Ovary (tissue), 9 donors: ENCODE data around the gene LRRC10B. TPM values are rescaled to one million over a fixed set of nuclear protein-coding genes. Genes with fewer than 3 reads are reported as not detected.

ENCODE experiments used
- DNase-seq, 5 donors: peaks; one replicate each; pipeline ENCODE4 v3.0.0-alpha.2; 2019 to 2020
- H3K27ac ChIP-seq, 2 donors: fragments of 200-600 bp; one replicate each; pipeline versions ENCODE4 v1.5.1 to v1.8.0; 2019 to 2022
- H3K27me3 ChIP-seq: fragments of 200-600 bp; one replicate; pipeline ENCODE4 v1.8.0; 2022
- H3K36me3 ChIP-seq: fragments of 200-600 bp; sonication (generic); one replicate; pipeline ENCODE4 v1.5.1; 2019
- H3K4me1 ChIP-seq: one replicate; pipeline ENCODE4 v1.8.1; 2013; ENCODE audit warnings: mild to moderate bottlenecking, moderate library complexity; ENCODE audit not compliant: insufficient read depth
- H3K4me3 ChIP-seq: fragments of 200-600 bp; sonication (generic); one replicate; pipeline ENCODE4 v1.5.1; 2017
- H3K9me3 ChIP-seq, 2 donors: fragments of 200-600 bp in 1 of 2; sonication (generic) in 1 of 2; one replicate each; pipeline versions ENCODE4 v1.5.1 to v1.8.1; 2013 to 2019; ENCODE audit warnings: mild to moderate bottlenecking in 1 of 2, moderate library complexity in 1 of 2
- EP300 ChIP-seq: sonication (generic); formaldehyde crosslinking; IDR thresholded peaks from one replicate; pipeline ENCODE4 v1.6.1; 2017; ENCODE audit warnings: antibody characterized with exemption
- POLR2A ChIP-seq: fragments of 450-650 bp; IDR thresholded peaks from one replicate; pipeline ENCODE4 v1.6.1; 2017; ENCODE audit warnings: antibody characterized with exemption, mild to moderate bottlenecking, moderate library complexity
- WGBS, 3 donors: extraction: QIAGEN DNeasy Blood & Tissue Kit in 1 of 3; methylation state at CpG; one replicate each; pipeline versions ENCODE4 v1.1.5 to v1.1.7; 2013 to 2017; 5-methylcytosine and 5-hydroxymethylcytosine counted together
- intact Hi-C, 4 donors: fragments of 100-400 bp; cut with DNase I; formaldehyde crosslinking; loops; one replicate each; pipeline versions ENCODE4 v1.11.0 to v1.15.1; 2022 to 2023
- polyA plus RNA-seq, 2 donors: library from polyadenylated mRNA; stranded (reverse); fragments of 200-250 nt in 1 of 2; fragments of 350-450 nt in 1 of 2; fragmentation: Illumina TruSeq in 1 of 2; extraction: RNeasy Lipid Tissue Mini Kit (QIAGEN cat#74804) in 1 of 2; gene quantifications; one replicate each; pipeline ENCODE4 v1.2.3, GENCODE V29; 2013 to 2014
- total RNA-seq, 7 donors: library from RNA; depleted of rRNA in 2 of 7; stranded (reverse); fragments of >200 nt in 2 of 7; fragmentation: NEBNext Ultra II Directional in 3 of 7; extraction: Animal tissue kit (Norgen Biotek cat#: 25700) in 3 of 7; gene quantifications; one replicate each; pipeline versions ENCODE4 v1.1.0 to v1.2.4, GENCODE V29; 2016 to 2023
- TF ChIP-seq, protein P1 (sequence below), 3 donors: fragments of 450-650 bp in 2 of 3; fragments of 200-600 bp in 1 of 3; IDR thresholded peaks; one replicate each; pipeline versions ENCODE4 v1.5.1 to v1.8.0; 2016 to 2022; ENCODE audit warnings: antibody characterized with exemption in 3 of 3, mild to moderate bottlenecking in 1 of 3
- donor health status: DM: no; HTN: no; CAD: no; lungs with moderate emphysema.
- donor health status: DM: no; HTN: no; CAD: no.
- donor health status: Bipolar disorder and iron deficiency.
- donor health status: DM: yes; HTN: yes; CAD: no.
- donor health status: DM: no; HTN: no; CAD: no.
- donor health status: DM: yes; HTN: yes; CAD: no.

LRRC10B gene
- total and polyA plus RNA-seq, 9 donors: 0.45 to 23.0 (median 1.4) TPM

DNA sequence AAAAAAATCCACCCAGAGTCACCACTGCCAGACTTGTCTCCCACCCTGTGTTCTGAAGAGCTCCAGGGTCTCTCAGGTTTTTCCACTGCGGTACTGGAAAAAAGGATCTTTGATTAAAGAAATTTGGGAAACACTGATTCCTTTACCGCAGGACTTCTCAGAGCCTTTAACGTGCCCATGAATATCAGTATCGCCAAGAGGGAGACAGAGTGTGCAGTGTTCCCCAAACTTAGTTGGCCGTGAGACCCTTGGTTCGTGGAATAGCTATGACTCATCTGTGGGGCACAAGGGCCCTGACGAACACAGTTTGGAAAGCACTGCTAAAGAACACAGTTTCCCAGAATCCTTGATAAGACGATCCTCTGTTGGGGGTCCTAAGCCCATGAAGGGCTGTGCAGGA, 40.6 kb downstream of the LRRC10B start:
- intact Hi-C loops: loop anchor here in 1 of 4 donors (10.0 kb wide), 1 partner anchor 76 kb away; no protein-coding TSS in a partner anchor
- no peak for TF ChIP-seq EP300
- TF ChIP-seq, protein P1, sequence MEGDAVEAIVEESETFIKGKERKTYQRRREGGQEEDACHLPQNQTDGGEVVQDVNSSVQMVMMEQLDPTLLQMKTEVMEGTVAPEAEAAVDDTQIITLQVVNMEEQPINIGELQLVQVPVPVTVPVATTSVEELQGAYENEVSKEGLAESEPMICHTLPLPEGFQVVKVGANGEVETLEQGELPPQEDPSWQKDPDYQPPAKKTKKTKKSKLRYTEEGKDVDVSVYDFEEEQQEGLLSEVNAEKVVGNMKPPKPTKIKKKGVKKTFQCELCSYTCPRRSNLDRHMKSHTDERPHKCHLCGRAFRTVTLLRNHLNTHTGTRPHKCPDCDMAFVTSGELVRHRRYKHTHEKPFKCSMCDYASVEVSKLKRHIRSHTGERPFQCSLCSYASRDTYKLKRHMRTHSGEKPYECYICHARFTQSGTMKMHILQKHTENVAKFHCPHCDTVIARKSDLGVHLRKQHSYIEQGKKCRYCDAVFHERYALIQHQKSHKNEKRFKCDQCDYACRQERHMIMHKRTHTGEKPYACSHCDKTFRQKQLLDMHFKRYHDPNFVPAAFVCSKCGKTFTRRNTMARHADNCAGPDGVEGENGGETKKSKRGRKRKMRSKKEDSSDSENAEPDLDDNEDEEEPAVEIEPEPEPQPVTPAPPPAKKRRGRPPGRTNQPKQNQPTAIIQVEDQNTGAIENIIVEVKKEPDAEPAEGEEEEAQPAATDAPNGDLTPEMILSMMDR (IDR thresholded peaks at IDR 0.05): no peak
- no peak for TF ChIP-seq POLR2A
- Histone ChIP-seq H3K27me3 (no peaks in the 10 kb centered on the region), H3K4me3 (no peak overlapping the region), H3K36me3 (no peaks in the 10 kb centered on the region), H3K4me1 (no peaks in the 10 kb centered on the region), H3K27ac (no peak overlapping the region), H3K9me3 (no peaks in the 10 kb centered on the region)
- WGBS, 3 donors: 75 to 79% (median 75%) methylated on average over 8 of the region's 8 CpGs
- DNase-seq: no peak

DNA sequence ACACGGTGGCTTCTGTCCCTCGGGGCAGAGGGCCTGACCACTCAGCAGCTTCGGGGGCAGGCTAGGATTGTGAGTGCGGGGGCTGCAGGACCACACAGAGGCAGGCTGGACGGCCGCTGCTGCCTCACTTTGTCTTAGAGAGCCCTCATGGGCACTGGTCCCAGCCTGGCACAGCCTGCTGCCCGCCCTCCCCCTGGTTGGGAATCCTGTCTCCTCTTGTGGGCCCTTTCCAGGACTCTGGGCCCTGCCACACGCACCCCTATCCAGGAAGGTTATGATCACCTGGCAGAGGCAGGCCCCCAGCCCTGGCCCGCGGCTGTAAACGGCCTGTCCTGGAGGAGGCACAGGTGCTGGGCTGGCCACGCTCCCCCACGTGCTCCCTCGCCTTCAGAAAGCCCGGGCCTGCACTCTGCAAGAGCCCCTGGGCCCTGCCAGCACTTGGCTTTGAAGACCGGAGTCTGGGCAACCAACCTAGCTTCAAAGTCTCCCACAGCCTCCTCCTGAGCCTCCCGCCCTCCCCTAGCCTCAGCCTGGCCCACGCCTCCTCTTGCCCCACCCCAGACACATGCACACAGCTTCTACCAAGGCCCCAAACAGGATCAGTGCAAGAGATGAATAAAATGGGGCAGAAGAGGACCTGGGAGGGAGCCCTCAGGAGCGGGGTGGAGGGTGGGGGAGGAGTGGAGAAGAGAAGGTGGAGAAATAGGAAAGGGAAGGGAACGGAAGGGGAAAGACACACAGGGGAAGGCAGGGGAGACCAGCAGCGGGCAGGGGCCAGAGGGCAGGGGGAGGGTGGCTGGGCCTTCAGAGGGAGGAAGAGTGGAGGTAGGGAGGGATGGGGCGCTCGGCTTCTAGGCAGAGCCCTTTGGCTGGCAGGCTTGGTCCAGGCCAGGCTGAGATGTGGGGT, 41.4 kb downstream of the LRRC10B start:
- 74 to 81% (median 77%) methylated on average over 23 of the region's 23 CpGs for WGBS, 3 donors
- H3K4me1 ChIP-seq: no peaks in the 10 kb centered on the region
- no peak overlapping the region for H3K4me3 ChIP-seq
- H3K9me3 ChIP-seq: no peaks in the 10 kb centered on the region
- no peak overlapping the region for H3K27ac ChIP-seq
- intact Hi-C loops: loop anchor here in 1 of 4 donors (10.0 kb wide), 1 partner anchor 75 kb away; no protein-coding TSS in a partner anchor
- no peak for DNase-seq
- no peak for TF ChIP-seq POLR2A
- TF ChIP-seq, protein P1 (IDR thresholded peaks at IDR 0.05): no peak
- no peak for TF ChIP-seq EP300
- H3K36me3 ChIP-seq: no peaks in the 10 kb centered on the region
- H3K27me3 ChIP-seq: no peaks in the 10 kb centered on the region

DNA sequence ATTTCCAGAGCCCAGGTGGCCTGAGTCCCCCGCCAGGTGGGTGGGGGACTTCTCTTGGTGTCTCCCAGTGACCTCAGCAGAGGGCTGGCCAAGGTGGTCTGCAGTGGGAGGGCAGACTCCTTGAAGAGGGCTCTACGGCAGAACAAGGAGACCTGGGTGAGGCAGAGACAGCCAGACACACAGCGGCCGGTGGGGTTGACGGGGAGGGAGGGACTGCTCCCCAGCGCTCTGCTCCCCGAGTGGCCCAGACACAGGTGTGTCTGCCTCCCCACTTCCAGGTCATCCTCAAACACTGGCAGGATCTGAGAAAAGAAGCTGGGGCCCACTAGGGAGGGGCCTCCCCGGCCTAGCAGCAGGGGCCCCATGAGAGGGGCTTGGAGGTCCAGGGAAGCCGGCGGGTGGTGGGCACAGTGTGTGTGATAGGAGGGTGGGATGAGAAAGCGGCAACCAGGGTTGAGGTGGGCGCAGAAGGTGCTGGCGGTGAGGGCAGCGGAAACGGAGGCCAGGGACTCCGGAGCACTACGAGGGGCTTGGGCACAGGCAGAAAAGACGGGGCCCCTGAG, 42.2 kb downstream of the LRRC10B start:
- H3K4me3 ChIP-seq: no peak overlapping the region
- H3K27me3 ChIP-seq: no peaks in the 10 kb centered on the region
- no peaks in the 10 kb centered on the region for H3K36me3 ChIP-seq
- intact Hi-C loops: no loop called here
- 90 to 92% (median 91%) methylated on average over 17 to 18 of the region's 18 CpGs for WGBS, 3 donors
- DNase-seq: no peak
- H3K9me3 ChIP-seq: no peaks in the 10 kb centered on the region
- TF ChIP-seq POLR2A: no peak
- no peak for TF ChIP-seq EP300
- TF ChIP-seq, protein P1 (IDR thresholded peaks at IDR 0.05): no peak
- peaks cover 1% of the 10 kb centered on the region for H3K4me1 ChIP-seq
- no peak overlapping the region for H3K27ac ChIP-seq

DNA sequence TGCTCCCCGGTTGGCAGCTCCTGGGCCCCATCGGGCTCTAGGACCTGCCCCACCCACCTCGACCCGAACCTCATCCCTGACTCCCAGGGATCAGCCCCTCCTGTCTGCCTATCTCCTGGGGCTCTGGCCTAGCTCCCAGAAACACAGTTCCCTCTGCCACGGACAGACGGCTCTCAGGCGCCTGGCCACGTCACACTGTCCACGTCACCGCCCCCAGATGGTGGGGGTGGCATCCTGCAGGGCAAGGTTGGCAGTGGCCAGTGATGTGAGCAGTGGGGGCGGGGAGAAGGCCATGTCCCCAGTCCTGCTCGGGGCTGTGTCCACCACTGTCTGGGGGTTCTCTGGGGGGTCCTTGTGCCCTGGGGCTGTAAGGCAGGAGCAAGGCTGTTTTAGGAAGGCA, 43.1 kb downstream of the LRRC10B start:
- Histone ChIP-seq H3K4me1 (peaks cover 1% of the 10 kb centered on the region), H3K9me3 (no peaks in the 10 kb centered on the region), H3K4me3 (no peak overlapping the region), H3K27ac (no peak overlapping the region), H3K27me3 (no peaks in the 10 kb centered on the region), H3K36me3 (no peaks in the 10 kb centered on the region)
- DNase-seq: no peak
- WGBS, 3 donors: 51 to 58% (median 54%) methylated on average over 12 of the region's 12 CpGs
- no peak for TF ChIP-seq POLR2A
- intact Hi-C loops: no loop called here
